Stimulated activated CD4-positive, alpha-beta T cell treated with anti-CD3 and anti-CD28 coated beads, Interleukin-4, amount 100 ng/mL, for 1 hour (primary cell): ENCODE data around the gene CAMTA1.
"Not testable (repeated sequence)": the region's sequence is repeated elsewhere in the genome, so short reads cannot be mapped to it uniquely, and the experiment has no call there.

Experiments
- DNase-seq: peaks from one replicate; pipeline ENCODE4 v3.0.0-alpha.2; 2020

The CAMTA1 gene

GRCh38 chr1:6912518-6912917 lies 127.3 kb downstream of the CAMTA1 start:
- no peak for DNase-seq

DNA sequence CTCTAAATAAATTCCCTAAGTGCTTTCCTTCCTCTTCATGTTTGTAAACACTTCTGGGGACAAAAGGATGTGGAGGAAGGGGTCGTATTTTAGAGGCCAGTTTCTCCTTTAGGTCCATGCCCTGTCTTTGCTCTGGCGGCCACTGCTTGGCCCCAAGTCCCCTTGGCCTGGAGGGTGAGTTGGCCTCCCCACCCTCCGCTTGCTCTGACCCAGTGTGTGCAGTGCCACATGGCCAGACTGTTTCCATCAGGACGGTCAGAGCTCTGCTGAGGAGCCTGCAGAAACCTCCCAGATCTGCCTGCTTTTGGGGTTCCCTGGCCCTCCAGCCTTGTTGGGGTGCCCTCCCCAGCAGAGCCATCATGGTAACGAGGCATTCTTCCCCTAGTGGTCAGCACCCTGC lies 127.8 kb downstream of the CAMTA1 start:
- no peak for DNase-seq

- no peak for DNase-seq
These were observed 129.5 kb downstream of the CAMTA1 start for GRCh38 chr1:6914706-6915105.

GRCh38 chr1:6915999-6916565 lies 130.8 kb downstream of the CAMTA1 start:
- no peak for DNase-seq

GRCh38 chr1:6917067-6917466 lies 131.8 kb downstream of the CAMTA1 start:
- DNase-seq = no peak

DNA sequence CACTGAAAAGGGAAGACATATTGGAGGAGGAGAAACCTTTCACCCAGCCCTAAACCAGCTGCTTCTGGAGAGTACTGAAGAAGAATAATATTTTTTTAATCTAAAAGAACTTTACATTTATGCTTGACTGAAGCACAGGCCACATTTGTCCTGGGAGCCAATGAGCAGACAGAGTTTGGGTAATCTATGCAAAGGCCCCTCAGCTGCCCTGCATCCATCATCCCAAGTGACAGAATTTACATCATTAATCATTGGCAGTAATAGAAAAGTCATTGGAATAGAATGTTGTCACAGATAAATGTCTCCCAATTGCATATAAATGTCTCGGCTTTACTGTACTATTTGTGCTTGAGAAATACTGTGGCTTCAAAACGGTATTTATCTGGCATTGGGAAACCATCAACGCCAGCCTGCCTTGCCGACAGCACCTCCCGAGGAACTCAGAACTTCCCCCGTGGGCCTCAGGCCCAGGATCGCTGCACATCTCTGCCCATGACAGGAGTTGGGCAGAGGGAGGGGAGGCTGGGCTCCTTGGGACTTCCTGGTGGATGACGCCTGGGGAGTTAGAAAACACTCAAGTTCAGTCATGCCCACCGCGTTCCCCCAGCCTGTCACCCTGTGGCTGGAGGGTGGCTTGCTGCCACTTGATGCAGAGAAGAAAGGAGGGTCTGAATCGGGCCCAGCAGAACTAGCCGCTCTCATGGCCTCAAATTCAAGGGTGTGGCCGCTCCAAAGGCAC lies 133.1 kb downstream of the CAMTA1 start:
- no peak for DNase-seq

DNA sequence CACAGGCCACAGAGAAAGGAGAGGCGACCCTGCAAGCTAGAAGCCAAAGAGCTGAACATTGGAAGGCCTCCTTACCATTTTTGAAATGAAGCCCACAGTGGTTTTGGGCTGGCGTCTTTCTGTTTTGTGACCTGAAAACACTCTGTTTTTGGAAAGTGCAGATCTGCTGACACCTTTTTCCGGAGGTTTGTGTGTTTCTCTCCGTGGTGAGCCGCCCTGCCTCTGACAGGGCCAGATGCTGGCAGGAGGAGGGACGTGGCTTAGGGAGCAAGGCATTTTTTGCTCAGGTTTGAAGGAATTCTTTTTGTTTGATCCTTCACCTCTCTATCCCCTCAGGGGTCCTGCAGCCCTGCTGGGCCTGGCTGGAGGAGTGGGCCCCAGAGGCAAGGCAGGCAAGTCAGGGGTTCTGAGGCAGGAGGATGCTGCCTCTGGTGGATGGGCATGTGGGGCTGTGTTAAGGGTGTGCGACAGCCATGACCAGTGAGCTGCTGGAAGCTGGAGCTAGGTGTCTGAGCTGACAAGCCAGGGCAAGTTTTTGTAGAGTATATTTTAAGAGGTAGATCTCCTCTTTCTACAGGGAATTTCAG lies 133.8 kb downstream of the CAMTA1 start:
- no peak for DNase-seq

GRCh38 chr1:6921506-6921905 lies 136.3 kb downstream of the CAMTA1 start:
- not testable (repeated sequence) for DNase-seq

DNA sequence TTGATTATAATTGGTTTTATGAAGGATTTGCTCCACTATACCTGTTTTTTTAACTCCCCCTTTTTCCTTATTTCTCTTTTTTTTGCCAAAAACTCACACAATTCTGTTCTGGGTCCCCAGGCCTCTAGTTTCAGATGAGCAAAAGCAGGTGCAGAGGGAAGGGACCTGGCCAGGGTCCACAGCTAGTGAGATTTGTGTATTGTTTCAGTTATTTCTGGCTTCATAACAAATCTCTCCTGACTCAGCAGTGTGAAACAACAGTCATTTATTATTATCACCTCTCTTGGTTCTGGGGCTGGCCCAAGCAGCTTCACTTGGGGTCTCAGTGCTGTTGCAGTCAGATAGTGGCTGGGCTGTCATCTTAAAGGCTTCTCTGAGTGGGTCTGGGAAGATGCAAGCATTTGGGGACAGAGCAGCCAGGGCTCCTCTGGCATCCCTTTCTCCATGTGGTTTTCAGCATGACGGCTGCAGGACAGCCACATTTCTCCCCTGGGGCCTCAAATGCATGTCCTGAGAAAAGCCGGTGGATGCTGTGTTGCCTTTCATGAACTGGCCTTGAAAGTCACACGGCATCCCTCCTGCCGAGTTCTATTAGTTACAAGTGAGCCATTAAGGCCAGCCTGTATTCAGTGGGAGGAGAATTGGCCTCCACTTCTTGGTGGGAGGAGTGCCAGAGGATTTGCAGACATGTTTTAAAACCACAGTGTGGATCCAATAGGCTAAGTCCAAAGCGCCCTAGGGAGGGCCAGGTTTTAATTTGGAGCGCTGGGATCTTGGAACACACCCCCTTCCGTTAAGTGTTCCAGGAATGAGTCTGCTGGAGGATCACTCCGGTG lies 137.1 kb downstream of the CAMTA1 start:
- no peak for DNase-seq

DNA sequence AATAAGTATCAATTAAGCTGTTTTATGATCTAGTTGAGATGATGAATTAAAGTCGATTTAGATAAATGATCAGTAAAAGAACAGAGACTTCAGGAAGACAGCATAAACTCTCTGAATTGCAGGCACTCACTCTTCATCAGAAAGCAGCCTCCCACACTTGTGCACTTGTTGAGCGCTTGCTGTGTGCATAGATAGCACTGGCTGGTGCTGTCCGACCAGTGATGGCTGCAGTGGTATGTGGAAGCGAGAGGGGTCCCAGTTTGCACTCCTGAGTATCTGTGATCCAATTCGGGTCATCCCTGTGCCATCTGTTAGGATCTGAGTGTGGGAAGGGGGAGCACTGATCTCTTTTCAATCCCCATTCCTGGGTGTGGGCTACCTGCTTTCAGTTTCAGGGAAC lies 137.8 kb downstream of the CAMTA1 start:
- no peak for DNase-seq

DNA sequence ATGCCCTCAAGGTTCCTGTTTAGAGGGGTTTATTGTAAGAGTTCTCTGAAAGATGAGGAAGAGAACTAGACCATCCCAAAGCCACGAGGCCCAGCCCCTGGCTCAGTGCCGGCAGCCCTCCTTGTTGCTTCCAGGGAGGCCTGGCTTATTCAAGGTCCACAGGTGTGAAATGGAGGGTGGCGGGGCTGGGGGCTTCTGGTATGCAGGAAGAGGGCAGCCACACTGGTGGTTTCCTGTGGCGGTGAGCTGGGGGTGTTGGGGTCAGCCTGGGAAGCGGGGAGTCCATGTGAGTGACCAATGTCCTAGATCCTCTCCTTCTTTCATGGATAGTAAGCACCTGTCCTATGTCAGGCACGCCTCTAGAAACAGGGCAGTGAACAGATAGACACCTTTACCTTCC lies 138.2 kb downstream of the CAMTA1 start:
- DNase-seq = no peak

DNA sequence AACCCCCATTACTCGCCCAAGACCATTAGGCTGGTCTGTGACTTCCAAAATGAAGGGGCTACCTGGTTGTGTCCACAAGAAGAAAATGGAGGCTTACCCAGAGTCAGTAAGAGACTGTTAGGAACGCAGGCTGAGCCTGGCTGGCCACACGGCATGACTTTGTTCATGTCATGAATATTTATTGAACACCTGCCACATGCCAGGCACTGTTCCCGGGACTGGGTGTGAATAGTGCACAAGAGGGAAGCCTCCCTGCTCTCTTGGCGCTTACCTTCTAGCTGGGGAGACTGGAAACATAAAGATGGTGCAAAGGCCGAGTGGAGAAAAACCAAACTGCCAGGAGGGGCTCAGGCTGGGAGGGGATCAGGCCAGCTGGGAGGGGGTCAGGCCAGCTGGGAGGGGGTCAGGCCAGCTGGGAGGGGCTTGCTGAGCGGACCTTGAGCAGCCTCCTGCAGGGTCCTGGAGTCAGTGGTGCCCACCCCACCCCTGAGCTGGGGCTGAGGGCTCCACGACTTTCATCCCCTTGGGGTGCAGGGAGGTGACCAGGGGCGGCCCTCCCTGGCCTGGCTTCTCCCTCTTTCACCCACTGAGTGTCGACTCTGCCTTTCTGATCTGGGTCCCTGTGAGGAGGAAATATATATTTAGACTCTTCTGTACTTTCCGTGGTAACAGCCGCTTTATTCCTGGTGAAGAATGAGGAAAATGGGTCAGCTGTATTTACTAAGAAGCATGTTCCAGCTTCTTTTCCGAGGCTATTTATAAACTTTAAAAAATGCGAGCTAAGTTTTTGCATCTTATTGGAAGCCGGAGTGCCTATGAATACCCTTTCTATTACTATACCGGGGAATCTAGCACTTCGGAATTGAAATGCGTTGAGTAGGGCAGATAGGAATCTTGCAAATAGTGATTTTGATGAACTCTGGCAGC lies 139.0 kb downstream of the CAMTA1 start:
- DNase-seq = no peak

DNA sequence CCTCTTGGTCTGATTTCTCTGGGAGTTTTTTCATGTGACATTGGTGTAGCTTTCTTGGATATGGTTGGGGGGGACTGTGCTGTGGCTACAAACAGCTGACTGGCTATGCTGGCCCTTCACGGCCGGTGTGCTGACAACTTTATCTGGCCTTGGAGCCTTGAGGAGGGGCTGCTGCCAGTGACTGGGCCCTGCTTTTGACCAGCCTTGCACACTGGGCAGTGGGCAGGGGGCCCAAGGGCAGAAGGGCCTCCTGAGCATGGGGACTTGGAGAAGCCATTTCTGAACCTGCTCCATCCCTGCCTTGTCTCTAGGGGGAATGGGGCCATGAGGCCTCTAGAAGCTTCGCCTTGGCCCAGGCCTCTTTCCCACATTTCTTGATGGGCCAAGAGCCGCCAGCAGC lies 139.6 kb downstream of the CAMTA1 start:
- no peak for DNase-seq

- no peak for DNase-seq
These were observed 142.4 kb downstream of the CAMTA1 start for GRCh38 chr1:6927626-6928025.

- DNase-seq = no peak
These were observed 143.0 kb downstream of the CAMTA1 start for GRCh38 chr1:6928106-6928885.

GRCh38 chr1:6930732-6931300 lies 145.6 kb downstream of the CAMTA1 start:
- no peak for DNase-seq

DNA sequence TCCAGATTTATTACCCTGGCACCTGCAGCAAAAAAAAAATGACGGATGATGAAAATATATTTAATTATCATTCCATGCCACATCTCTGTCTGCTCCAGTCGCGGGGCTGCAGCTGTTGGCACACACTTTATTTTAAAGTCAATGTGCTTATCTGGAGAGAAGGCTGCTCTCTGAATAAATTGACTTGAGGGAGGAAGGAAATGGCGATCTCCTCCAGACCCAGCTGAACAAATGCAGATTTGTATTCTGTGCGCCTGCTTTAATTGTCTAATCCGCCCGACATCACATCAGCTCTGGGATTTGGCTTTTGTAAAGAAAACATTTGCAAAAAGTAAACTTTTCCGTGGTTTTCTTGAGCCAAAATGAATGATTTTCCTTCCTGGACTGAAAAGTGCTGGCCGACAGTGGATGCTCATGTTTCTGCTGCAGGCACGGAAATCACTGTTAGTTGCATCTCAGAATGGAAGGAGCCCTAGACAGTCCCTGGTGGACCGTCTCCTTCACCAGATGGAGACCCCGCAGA lies 150.2 kb downstream of the CAMTA1 start:
- DNase-seq = no peak

GRCh38 chr1:6935911-6936690 lies 150.8 kb downstream of the CAMTA1 start:
- DNase-seq = no peak

GRCh38 chr1:6937048-6937447 lies 151.8 kb downstream of the CAMTA1 start:
- no peak for DNase-seq

DNA sequence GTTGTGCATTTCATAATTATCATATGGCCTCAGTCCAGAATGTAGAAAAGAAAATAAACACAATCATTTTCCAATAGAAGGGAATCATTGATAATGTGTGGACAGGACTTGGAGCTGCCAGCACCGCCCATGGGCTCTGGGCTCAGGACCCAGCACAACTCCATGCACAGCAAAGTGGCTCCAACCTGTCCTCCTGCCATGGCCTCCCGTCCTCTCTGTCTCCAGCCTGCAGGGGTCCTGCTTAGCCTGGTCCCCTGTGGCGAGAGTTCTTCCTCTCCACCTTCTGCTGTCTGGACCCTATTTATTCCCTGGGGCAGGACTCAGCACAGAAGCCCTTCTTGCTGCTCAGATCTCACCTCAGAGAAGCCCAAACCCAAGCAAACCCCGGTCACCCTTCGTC lies 154.1 kb downstream of the CAMTA1 start:
- DNase-seq = no peak
